ENCODE data around the gene DENND4A. TPM values are rescaled to one million over a fixed set of nuclear protein-coding genes. Genes with fewer than 3 reads are reported as not detected.

Gene DENND4A
- total RNA-seq, 1 experiment from 2014 or later, result 26.0 TPM

DNA sequence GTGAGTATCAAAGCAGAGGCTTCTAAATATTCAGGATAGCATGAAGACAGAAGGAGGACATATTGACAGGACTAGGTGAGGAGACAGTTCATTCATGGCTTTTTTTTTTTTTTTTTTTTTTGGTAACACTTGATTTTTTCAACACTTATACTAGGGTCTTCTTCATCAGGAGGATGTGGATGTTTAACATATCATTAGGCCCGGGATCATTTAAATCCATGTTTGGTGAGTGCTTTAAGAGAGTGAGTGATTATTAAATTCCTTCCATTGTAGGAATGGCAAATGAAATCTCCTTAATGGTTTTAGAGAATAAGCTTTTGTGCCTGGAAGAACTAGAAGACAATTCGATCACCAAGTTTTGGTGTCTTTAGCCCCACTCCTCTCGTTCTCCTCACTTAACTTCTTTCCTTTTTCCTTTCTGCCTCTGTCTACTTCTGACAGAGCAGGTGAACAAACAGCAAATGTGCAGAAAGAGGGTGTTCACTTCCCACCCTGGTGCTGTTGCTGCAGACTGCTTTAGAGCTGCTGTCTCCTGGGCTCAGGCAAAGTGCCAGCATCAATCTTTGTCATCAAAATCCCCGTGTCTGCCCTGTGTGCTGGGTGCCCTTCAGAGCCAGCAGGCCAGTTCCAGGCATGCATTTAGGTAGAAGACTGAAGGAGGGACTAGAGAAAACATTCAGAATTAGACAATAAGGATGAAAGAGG lies 41.6 kb upstream of the DENND4A start:
- TF ChIP-seq, protein P1, sequence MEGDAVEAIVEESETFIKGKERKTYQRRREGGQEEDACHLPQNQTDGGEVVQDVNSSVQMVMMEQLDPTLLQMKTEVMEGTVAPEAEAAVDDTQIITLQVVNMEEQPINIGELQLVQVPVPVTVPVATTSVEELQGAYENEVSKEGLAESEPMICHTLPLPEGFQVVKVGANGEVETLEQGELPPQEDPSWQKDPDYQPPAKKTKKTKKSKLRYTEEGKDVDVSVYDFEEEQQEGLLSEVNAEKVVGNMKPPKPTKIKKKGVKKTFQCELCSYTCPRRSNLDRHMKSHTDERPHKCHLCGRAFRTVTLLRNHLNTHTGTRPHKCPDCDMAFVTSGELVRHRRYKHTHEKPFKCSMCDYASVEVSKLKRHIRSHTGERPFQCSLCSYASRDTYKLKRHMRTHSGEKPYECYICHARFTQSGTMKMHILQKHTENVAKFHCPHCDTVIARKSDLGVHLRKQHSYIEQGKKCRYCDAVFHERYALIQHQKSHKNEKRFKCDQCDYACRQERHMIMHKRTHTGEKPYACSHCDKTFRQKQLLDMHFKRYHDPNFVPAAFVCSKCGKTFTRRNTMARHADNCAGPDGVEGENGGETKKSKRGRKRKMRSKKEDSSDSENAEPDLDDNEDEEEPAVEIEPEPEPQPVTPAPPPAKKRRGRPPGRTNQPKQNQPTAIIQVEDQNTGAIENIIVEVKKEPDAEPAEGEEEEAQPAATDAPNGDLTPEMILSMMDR (IDR thresholded peaks at IDR 0.05; ENCODE audit: unreplicated experiment), result no peak
- H3K4me1 Mint-ChIP-seq (ENCODE audit: low read depth, unreplicated experiment), result peaks cover 36% of the 10 kb centered on the region
- H3K36me3 Mint-ChIP-seq (ENCODE audit: insufficient read depth, unreplicated experiment), result peaks cover 11% of the 10 kb centered on the region
- intact Hi-C loops (cut with micrococcal nuclease; ENCODE audit: unreplicated experiment), result loop anchor here (2.0 kb wide), 1 partner anchor 45 kb away; no protein-coding TSS in a partner anchor
- no peak for DNase-seq
- no peaks in the 10 kb centered on the region for H3K9me3 Mint-ChIP-seq (ENCODE audit: low read depth, unreplicated experiment)
- no TSS peak for BruUV-seq (replicated peaks)
- H3K27ac Mint-ChIP-seq (ENCODE audit: unreplicated experiment), result peak overlapping the region; percentile 87
- peak overlapping the region; percentile 50 for H3K4me3 Mint-ChIP-seq (ENCODE audit: low read depth, unreplicated experiment)
- CTCF ChIA-PET, result interaction anchor here (0.7 to 1.6 kb wide), 5 partner anchors 9 to 575 kb away, joined by 3 to 15 read pairs (median 6); partner anchors contain the start of gene RAB11A
- H3K27me3 Mint-ChIP-seq (ENCODE audit: unreplicated experiment), result no peaks in the 10 kb centered on the region

DNA sequence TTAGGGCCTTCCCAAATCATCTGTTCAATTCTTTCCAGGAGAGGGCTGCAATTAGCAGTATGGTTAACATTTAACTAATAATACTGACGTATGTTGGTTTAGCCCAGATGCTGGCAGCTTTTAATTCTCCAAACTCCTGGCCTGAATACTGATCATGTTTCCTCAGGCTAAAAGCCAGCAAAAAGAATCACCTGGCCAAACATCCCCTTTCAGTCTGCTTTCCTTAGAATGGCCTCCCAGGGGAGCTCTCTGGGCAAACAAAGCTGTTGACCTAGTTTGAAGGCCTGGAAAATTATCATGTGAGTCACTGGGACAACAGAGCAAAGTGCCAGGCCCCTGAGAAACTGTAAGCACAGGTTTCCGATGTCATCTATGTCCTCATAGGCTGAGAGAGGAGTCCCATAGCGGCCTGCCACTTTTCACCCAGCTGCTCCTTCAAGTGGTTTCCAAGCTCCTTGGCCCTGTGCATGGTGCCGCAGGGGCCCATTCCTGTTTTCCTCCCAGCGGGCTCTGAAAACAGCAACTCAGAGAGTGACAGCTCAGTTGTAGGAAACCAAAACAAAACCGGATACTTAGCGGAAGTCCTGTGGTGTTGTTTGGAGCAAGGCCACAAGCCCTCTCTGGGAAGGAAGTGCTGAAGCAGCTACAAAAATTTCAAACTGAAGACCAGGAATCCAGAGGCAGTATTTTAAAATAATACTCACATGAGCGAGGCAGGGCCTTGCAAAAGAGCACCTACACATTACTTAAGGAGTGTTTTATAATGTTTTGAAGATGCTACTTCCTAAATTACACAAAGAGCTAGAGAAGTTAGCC lies 40.7 kb upstream of the DENND4A start:
- intact Hi-C loops (cut with micrococcal nuclease; ENCODE audit: unreplicated experiment), result loop anchor here (1.0 to 2.0 kb wide), 2 partner anchors 44 to 70 kb away; no protein-coding TSS in a partner anchor
- peaks cover 37% of the 10 kb centered on the region for H3K4me1 Mint-ChIP-seq (ENCODE audit: low read depth, unreplicated experiment)
- peak overlapping the region; percentile 50 for H3K4me3 Mint-ChIP-seq (ENCODE audit: low read depth, unreplicated experiment)

DNA sequence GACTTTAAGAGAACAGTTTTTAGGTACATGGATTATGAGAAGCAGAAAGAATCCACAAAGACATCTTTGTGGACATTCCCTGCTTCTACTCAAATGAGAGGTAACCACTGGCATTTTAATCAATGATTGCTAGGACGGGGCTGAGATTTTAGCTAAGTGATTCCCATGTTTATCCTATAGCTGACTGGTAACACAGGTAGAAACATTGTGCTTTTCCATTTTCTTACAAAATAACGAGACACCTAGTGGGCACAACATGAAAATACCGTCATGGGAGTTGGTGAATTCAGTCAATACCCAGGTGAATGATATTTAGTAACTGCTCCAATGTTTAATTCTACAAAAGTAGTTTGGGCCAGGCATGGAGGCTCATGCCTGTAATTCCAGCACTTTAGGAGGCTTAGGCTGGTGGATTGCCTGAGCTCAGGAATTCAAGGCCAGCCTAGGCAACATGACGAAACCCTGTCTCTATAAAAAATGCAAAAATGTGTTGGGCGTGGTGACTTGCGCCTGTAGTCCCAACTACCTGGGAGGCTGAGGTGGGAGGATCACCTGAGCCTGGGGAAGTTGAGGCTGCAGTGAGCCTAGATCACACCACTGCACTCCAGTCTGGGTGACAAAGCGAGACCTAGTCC lies 37.2 kb upstream of the DENND4A start:
- Mint-ChIP-seq H3K36me3 (ENCODE audit: insufficient read depth, unreplicated experiment) (peaks cover 11% of the 10 kb centered on the region), H3K27me3 (ENCODE audit: unreplicated experiment) (no peaks in the 10 kb centered on the region), H3K4me1 (ENCODE audit: low read depth, unreplicated experiment) (peaks cover 41% of the 10 kb centered on the region), H3K27ac (ENCODE audit: unreplicated experiment) (no peak overlapping the region), H3K4me3 (ENCODE audit: low read depth, unreplicated experiment) (no peak overlapping the region), H3K9me3 (ENCODE audit: low read depth, unreplicated experiment) (no peaks in the 10 kb centered on the region)
- CTCF ChIA-PET, result interaction anchor here (0.5 to 1.0 kb wide), 5 partner anchors 9 to 194 kb away, joined by 3 to 5 read pairs (median 4); no protein-coding TSS in a partner anchor
- intact Hi-C loops (cut with micrococcal nuclease; ENCODE audit: unreplicated experiment), result loop anchor here (2.0 kb wide), 1 partner anchor 190 kb away; no protein-coding TSS in a partner anchor
- no TSS peak for BruUV-seq (replicated peaks)
- TF ChIP-seq, protein P1 (IDR thresholded peaks at IDR 0.05; ENCODE audit: unreplicated experiment), result no peak
- DNase-seq, result peak; percentile 28

More for the DNA sequence above, 40.7 kb upstream of the DENND4A start:
- CTCF ChIA-PET, result interaction anchor here (0.7 to 1.7 kb wide), 15 partner anchors 9 to 283 kb away, joined by 3 to 15 read pairs (median 4); partner anchors contain the start of genes DENND4A, INTS14 and RAB11A
- no peaks in the 10 kb centered on the region for H3K9me3 Mint-ChIP-seq (ENCODE audit: low read depth, unreplicated experiment)
- H3K36me3 Mint-ChIP-seq (ENCODE audit: insufficient read depth, unreplicated experiment), result peaks cover 11% of the 10 kb centered on the region
- DNase-seq, result peak; percentile 90
- TF ChIP-seq, protein P1 (IDR thresholded peaks at IDR 0.05; ENCODE audit: unreplicated experiment), result no peak
- peak overlapping the region; percentile 87 for H3K27ac Mint-ChIP-seq (ENCODE audit: unreplicated experiment)
- H3K27me3 Mint-ChIP-seq (ENCODE audit: unreplicated experiment), result no peaks in the 10 kb centered on the region
- BruUV-seq (replicated peaks), result no TSS peak

DNA sequence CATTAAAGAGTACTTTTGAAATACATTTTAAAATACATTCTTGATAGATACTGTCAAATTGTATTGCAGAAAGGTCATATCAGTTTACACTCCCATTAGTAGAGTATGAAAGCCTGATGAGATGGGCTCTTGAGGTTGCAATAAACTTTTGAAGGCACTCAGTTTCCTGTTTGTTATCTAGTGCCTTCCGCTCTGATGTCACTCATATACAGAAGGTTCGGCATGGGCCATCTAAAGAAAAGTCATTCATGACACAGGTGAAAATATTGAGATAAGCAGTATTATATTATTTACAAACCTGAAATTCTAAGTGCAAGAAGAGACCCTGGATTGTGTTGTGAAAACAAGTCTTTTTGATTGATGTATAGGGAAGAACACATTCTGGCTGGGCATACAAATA lies 36.5 kb upstream of the DENND4A start:
- TF ChIP-seq, protein P1 (IDR thresholded peaks at IDR 0.05; ENCODE audit: unreplicated experiment), result no peak
- DNase-seq, result no peak
- CTCF ChIA-PET, result interaction anchor here (0.5 to 1.0 kb wide), 4 partner anchors 8 to 194 kb away, joined by 3 to 4 read pairs (median 4); no protein-coding TSS in a partner anchor
- Mint-ChIP-seq H3K36me3 (ENCODE audit: insufficient read depth, unreplicated experiment) (peaks cover 11% of the 10 kb centered on the region), H3K4me3 (ENCODE audit: low read depth, unreplicated experiment) (no peak overlapping the region), H3K4me1 (ENCODE audit: low read depth, unreplicated experiment) (peaks cover 35% of the 10 kb centered on the region), H3K27me3 (ENCODE audit: unreplicated experiment) (no peaks in the 10 kb centered on the region), H3K27ac (ENCODE audit: unreplicated experiment) (no peak overlapping the region), H3K9me3 (ENCODE audit: low read depth, unreplicated experiment) (no peaks in the 10 kb centered on the region)
- intact Hi-C loops (cut with micrococcal nuclease; ENCODE audit: unreplicated experiment), result loop anchor here (2.0 kb wide), 1 partner anchor 190 kb away; no protein-coding TSS in a partner anchor
- no TSS peak for BruUV-seq (replicated peaks)
